Activated CD8-positive, alpha-beta memory T cell treated with anti-CD3 and anti-CD28 coated beads, Interleukin-2, amount 50 U/mL, for 1 hour (primary cell): ENCODE data around the gene NSMCE4A.
"Not testable (repeated sequence)": the region's sequence is repeated elsewhere in the genome, so short reads cannot be mapped to it uniquely, and the experiment has no call there.

Experiments
- DNase-seq: peaks from one replicate; pipeline ENCODE4 v3.0.0-alpha.2; 2020; ENCODE audit errors: extremely low read depth

NSMCE4A gene

DNA sequence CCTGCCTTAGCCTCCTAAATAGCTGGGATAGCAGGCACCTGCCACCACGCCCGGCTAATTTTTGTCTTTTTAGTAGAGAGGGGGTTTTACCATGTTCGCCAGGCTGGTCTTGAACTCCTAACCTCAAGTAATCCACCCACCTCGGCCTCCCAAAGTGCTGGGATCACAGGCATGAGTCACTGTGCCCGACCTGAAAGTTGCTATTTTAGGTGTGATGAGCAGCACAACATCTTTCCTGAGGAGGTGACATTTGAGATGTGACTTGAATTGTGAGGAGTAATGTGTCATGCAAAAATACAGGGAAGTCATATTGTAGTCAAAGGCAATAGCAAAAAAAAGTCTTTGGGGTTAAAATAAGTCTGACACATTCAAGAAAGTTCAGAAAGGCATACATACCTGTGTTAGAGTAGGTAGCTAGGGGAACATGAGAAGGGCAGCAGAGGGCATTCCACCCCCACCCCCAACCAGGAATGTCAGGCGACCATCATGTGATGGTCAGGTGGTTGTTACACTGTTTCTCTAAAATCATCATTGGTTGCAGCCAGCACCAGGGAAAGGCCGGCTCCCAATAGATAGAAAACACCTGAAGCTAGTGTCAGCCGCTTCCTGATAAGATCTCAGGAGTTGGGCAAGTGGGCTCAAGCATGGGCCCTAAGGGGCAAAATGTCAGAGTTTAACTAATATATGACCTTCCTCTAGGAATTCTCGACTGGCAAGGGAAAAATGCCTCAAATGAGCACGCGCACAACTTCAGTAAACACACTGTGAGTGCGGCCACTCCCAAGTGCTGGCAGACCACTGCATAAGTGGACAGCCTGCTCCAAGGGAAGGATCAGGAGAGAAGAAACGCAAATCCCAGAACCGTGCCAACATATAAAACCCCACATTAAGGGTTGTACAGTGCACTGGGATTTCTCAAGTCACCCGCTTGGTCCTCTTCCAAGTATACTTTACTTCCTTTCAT, 13.6 kb upstream of the NSMCE4A start, which contains the start of gene TACC2:
TACC2 (plus strand) TSS at position 803 of the 964 bp plus-strand sequence. CDS start 32,819 bp downstream, outside the sequence.
- DNase-seq: no peak

DNA sequence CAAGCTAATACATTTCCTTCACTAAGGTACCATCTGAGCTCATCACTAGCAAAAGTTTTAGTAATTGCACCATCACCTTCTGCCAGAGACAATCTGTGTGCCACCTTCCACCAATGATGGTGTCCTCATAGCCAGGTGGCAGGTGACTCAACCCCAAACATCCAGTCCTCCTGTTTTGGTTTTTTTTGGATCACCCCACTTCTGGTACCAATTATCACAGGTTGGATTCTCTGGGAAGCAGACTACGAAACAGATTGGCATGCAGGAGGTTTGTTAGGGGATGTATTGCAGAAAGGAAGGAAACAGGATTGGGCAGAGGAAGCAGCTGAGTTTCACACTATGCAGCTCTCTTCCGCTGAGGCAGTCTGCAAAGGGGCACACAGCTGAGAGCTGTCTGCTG, 9.4 kb upstream of the NSMCE4A start:
- no peak for DNase-seq

DNA sequence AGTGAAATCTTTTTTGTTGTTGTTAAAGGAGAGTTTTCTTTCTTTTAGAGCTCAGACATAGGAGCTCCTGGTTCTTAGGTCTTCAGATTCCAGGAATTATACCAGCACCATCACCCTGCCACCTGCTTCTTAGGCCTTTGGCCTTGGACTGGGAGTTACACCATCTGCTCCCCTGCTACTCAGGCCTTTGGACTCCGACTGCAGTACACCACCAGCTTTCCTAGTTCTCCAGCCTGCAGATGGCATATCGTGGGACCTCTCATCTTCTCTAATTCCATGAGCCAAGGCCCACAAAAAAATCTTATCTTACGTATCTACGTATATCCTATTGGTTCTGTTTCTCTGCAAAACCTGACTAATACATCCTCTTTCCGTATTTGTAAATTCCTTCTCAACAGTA, 8.8 kb upstream of the NSMCE4A start:
- no peak for DNase-seq

DNA sequence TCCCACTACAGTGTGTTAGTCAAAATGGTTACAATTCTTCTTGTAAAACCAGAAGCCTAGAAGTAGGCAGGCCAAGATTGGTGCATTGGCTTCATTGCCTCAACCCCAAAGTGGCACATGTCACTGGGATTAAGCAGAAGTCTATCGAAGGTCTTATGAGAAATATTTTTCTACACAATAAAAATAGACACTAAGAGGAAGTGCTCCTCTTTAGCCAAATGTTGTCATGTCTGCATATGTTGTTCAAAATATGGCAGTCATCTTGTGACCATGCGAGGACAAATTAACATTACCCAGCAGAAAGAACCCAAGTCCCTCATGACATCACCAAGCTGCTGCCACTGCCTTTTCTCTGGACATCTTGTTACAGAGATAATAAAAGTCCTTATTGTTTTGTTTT, 6.3 kb upstream of the NSMCE4A start:
- no peak for DNase-seq

DNA sequence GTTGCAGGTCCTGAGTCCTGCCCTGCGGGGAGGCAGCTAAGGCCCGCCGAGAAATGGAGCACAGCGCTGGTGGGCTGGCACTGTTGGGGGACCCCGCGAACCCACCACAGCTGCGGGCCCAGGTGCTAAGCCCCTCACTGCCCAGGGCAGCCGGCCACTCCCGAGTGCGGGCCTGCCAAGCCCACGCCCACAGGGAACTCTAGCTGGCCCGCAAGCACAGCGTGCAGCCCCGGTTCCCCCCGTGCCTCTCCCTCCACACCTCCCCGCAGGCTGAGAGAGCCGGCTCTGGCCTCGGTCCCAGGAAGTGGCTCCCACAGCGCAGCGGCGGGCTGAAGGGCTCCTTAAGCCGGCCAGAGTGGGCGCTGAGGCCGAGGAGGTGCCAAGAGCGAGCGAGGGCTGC, 3.5 kb upstream of the NSMCE4A start:
- DNase-seq: no peak

DNA sequence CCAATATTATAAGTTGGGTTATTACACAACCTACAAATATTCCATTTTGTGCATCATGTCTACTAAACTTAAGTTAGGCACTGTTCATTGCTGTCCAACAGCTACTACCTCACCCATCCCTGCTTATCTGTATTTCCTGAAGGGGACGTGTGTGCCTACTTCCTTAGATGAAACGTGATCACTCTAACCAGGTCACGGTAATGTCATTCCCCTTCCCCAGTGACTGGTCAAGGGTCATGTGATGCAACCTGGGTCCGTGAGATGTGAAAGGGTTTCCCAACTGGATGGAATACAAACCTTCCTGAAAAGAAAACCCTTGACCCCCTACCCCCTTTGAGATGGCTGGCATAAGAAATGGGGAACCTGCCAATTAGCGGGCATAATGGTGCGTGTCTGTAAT, 1.6 kb upstream of the NSMCE4A start:
- no peak for DNase-seq

DNA sequence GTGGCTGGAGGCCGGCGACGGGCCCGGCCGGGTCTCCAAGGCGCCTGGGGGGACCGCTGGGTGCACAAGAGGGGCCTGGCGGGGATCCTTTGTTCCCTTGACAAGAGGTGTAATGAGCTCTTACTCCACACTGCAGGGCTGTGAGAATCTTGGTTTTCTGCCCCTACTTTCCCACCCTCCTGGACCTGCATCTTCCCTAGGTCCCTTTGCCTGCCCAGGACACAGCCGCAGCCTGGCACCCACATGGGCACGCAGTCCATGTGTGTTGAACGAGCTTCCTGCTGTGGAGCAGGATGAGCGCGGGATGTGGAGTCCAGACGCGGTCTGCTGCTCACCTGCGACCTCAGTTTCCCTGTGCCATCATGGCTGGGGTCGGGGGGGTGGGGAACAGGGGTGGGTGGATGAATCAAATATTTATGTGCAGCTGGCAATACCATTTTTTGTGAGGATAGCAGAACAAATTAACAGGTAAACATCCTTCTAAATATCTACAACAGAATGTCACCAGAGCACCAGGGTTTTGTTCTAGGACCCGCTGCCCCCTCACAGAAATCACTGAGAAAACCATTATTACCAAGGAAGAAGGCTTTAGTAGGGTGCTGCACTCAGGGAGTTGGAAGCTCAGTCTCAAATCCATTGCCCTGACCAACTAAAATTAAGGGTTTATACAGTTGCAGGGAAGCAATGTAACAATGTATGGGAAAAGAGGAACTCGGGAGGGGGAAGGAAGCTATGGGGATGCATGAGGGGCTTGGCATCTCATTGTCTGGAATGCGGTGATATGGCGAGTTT, 474 bp upstream of the NSMCE4A start:
- peak; percentile 13 for DNase-seq

DNA sequence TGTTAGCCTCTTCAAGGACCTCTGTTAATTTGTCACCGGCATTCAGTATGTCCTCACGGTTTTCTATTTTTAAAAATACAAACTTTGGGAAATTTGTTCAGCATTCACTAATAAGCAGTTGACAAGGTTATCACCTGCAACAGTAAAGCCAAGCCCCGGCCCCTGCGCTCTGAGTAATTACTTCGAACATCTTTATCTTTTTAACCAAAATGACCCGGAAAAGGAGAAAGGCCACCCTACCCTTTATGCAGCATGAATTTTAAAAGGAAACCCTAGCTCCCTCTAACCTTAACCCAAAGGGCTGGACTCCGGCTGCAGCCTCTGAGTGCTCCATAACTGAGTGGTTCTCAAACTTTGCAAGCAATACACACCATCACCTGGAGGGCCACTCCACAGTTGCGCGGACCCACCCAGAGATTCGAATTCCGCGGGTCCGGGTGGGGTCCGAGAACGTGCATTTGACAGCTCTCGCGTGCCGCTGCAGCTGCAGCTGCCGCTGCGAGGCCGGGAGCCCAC, 940 bp downstream of the NSMCE4A start:
- DNase-seq: no peak

DNA sequence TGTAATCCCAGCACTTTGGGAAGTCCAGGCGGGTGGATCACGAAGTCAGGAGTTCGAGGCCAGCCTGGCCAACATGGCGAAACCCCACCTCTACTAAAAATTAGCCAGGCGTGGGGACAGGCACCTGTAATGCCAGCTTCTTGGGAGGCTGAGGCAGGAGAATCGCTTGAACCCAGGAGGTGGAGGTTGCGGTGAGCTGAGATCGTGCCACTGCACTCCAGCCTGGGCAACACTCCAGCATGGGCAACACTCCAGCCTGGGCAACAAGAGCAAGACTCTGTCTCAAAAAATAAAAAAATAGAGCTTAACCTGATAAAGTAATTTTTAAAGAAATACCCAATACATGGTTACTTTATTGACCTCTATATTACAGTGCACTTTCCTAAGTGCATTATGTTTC, 5.9 kb downstream of the NSMCE4A start:
- DNase-seq: not testable (repeated sequence)

DNA sequence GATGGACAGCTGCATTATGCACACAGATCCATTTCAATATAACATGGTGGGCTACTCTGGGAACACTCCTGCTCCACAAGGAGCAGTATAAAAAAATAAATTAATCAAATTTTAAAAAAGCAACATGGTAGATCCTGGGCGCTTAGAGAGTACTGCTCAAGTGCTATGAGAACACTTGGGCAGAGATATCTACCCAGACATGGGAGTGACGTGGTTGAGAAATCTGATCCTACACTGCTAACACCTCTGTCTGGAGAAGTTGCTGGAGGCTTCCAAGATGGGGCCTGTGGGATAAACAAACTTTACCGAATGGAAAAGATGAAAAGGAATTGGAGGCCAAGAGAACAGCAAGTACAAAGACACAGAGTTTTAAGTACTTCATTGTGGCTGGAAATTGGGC, 9.0 kb downstream of the NSMCE4A start:
- no peak for DNase-seq

DNA sequence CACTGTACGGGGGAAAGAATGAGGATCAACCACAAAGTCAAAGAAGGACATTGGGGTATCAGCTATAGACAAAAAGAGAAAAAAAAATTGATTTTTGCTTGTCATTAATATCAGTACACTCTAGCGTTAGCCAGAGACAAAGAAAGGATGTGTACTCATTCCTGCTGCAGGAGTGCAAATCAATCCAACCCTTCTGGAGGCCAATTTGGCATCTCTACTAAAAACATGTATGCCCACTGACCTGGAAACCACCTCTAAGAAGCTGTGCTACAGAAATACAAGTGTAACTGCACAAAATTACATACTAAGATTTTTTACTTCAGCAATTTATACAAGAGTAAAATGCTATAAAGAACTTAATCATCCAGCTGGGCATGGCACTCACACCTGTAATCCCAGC, 13.6 kb downstream of the NSMCE4A start:
- no peak for DNase-seq

DNA sequence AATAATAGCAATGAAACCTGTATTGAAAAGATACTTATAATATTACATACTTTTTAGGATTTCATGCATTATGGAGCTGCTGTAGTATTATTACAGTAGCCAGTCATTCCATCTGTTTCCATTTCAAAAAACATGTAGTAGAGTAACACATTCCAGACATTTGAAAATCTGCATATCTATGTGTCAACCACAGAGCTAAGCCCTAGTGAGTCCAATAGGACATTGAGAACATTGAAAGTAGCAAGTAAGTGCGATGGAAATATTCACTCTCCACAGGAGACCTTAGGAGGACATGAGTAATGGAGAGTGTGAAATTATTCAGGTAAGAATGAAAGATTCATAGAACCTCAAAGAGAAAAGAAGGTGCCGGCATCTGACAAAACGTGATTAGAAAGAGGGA, 15.3 kb downstream of the NSMCE4A start:
- no peak for DNase-seq

DNA sequence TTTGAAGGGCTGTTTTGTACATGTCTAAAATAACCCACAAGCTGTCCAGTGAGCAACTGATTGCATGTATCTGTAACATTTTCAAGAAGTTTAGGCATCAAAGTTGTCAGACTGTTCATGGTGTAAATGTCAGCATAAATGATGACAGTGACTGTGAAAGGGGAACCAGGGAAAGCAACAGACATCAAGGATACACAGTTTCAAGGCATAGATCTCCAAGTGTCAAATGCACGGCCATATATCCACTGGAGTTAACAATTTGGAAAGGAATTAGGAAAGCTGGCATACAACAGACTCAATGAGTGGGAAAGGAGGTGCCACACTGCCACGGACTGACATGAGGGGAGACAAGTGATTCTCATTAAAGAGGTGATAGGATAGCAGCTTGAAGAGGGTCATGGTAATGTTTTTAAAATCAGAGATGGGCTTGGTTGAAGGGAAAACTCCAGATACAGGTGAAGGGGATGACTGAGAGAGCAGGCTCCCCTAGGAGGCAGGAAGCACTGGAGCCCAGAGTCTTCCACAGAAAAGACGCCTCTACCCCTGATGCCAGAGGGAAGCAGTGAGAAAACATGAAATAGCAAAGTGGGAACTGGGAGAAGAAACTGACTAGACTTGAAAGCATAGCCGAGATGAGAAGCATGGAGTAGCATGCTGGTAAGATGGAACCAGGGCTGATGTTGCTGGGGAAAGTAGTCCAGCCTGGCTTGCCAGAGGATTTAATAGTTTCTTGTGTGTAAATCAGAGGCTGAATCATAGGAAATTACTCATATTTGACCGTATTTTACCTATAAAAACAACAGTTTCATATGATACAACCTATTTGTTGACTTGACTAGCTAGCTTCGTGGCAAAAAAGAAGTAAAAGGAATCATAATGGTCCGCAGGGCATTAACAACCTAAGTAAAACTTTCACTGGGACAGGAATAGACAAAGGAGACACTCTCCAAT, 18.6 kb downstream of the NSMCE4A start:
- DNase-seq: no peak

DNA sequence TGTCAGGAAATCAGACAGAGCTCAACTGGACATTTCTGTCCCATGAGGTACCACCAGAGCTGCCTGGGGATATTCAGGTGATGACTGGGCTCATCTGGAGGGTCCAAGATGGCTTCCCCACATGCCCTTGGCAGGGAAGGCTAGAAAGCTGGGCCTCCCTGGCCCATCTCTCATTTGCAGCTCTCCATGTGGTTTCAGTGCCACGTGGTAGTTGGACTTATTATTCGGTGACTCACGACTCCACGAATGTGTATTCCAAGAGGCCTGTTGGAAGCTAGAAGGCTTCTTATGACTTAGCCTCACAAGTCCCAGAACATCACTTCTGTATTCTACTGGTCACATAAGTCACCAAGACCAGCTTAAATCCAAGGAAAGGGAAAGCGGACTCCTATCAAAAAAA, 22.8 kb downstream of the NSMCE4A start:
- DNase-seq: no peak

DNA sequence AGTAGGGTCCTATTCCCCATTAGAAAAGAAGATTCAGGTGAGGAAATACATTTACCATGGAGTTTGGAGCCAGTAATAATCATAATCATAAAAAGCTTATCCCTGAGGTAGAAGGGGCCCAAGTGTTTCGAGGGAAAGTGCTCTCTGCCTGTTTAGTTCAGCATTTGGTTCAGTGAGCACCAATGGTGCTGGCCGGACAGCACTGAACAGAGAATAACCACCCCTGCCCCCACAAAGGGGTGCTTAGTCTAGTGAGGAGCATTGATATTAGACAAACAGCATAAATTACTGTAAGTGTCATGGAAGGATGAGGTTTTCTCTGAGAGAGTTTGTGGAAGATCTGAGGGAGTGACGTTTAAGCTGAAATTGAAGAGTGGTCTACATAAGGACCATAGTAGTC, 25.6 kb downstream of the NSMCE4A start:
- no peak for DNase-seq

DNA sequence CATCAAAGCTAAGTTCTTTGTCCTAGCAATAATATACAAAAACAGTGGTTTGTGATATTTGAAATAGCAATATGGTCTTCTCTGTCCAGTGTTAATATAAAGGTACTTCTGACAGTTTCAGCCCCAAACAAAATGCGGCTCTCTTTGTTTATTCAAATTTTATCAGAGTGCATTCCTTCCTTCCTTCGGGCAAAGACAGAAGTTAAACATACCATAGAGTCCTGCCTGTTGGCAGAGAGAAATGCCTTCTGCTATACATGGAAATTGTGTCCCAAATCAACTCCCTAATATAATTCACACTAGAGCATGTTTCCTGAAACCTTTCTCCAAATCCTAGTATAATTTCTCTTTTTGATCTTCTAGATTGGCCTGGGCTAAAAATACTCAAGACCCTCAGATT, 26.0 kb downstream of the NSMCE4A start:
- no peak for DNase-seq

DNA sequence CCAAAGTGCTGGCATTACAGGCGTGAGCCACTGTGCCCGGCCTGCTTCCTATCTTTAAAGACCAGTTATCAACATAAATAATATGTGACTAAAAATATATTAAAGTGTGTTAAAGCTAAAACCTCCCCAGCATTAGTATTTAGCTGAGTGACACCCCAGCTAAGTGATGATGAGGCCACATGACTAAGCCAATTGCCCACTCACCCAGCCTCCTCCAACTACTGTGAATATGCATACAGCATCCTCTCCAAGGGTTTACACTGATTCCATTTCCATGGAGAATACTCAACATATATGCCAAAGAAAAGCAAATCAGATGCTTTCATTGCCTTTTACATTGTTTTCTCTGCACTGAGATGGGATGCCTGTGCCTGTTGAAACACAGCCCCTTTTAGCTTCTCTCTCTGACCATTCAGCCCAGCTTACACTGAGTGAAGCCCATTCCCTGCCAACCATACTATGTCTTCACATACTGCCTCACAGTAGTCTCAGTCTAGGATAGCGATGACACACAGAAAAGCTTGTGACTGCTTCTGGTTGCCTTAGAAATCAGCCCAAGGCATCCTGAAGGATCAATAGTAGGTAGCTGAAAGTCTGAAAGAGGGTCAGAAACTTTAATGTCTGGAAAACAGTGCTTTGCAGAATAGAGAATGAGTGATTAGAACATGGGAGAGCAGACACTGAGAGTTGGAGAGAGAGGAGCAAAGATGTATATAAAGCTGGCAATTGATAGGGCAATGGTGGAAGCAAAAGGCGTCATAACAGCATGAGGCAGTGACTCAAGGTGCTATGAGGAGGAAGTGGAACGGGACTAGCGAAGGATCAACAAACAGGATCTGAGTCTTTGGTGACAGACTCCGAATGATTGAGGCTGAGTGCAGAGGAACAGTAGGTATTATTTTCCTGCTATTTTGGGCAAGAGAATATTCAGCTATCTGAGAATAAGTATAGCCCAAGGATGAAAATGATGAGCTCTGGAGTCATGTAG, 27.4 kb downstream of the NSMCE4A start:
- no peak for DNase-seq

DNA sequence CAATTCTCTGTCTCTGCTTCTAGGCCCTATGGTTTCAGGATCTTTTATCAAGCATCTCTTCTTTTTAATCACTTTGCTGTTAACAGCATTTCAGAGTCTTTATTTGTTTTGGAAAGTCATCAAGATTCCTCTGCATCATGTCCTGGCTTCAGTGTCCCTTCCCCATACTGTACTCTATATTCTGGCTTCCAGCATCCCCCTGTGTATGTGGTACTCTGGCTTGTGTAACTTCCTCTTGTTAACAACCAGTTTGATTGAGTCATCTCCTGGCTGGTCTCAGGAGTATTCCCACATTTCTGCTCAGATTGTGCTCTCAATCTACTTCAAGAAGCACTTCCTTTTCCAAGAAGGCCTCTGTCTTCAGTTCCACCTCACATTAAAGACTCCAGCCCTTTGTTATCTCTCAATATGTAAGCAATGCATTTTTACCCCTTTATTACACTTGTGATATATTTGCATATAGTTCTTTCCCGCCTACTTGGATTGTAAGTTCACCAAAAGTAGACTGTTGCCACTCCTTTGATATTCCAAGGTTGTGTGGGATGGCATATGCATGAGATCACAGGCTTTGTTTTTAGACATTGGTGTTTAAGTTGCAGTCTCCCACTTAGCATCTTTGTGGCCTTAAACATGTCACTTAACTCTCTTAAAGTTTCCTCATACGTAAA, 32.1 kb downstream of the NSMCE4A start:
- no peak for DNase-seq

DNA sequence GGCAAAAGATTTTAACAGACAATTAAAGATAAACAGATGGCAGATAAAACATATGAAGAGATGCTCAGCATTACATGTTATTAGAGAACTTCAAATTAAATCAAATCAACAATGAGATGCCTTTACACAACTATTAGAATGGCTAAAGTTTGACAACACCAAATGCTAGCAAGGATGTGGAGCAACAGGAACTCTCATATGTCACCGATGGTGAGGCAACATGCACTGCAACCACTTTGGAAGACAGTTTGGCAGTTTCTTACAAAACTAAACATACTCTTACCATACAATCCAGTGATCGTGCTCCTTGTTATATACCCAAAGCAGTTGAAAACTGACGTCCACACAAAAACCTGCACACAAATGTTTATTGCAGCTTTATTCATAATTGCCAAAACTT, 33.5 kb downstream of the NSMCE4A start:
- no peak for DNase-seq

DNA sequence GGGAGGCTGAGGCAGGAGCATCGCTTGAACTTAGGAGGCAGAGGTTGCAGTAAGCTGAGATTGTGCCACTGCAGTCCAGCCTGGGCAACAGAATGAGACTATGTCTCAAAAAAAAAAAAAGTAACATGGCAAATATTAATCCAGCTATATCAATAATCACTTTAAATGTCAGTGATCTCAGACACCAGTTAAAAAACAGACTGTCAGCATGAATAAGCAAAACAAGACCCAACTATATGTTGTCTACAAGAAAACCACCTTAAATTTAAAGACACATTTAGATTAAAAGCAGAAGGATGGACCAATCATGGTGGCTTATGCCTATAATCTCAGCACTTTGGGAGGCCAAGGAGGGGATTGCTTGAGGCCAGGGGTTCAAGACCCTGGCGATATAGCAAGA, 38.7 kb downstream of the NSMCE4A start:
- DNase-seq: no peak
